Kasumi-1 (cell line): ENCODE data around the gene CERS6.
A peak's percentile ranks its signal among the peaks of the same experiment; 100 is the strongest.
"Not testable (repeated sequence)": the region's sequence is repeated elsewhere in the genome, so short reads cannot be mapped to it uniquely, and the experiment has no call there.

Source experiments
- DNase-seq, 2 experiments: peaks; one replicate each; lab custom pipeline; 2025; lab: John Stamatoyannopoulos, UW

The CERS6 gene

DNA sequence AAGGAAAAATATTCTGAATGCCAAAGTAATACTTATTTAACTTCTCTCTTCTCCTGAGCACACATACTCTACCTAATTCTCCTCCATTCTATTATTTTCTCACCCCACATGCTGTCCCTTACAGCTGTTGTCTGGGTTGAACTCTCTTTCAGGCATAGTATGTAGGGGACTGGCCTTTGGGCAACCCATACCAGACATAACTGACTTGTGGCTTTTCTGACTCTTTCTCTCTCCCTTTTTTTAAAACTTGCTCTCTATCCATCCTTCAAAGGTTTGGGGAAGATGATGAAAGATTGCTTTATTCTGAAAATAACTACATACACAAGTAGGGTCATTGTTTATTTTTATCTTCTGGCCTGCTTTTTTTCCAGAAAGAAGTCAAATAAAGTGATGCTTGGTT is 276.4 kb downstream of the CERS6 start:
- no peak for DNase-seq

DNA sequence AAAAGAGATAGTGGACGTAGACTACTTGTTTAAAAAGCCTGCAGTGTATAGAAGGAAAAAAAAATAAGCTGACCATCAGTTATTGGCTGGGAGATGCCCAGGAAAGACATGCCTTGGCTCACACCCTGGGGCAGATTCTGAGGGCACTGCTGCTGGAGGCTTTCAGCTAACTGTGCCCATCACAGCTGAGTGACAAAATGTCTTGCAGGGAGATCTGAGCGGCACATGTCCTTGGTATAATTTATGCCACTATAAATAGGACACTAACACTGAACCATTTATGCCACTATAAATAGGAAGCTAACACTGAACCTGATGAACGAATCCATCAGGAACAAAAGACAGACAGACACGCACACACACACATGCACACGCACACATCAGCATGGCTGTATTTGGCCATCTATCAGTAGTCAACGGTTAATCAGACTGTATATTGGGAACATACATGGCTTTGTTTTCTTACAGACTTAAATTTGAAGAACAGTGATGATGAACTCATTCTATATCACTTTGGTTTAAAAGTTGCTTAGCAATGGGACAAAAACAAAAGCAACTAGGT is 278.2 kb downstream of the CERS6 start:
- DNase-seq = no peak

DNA sequence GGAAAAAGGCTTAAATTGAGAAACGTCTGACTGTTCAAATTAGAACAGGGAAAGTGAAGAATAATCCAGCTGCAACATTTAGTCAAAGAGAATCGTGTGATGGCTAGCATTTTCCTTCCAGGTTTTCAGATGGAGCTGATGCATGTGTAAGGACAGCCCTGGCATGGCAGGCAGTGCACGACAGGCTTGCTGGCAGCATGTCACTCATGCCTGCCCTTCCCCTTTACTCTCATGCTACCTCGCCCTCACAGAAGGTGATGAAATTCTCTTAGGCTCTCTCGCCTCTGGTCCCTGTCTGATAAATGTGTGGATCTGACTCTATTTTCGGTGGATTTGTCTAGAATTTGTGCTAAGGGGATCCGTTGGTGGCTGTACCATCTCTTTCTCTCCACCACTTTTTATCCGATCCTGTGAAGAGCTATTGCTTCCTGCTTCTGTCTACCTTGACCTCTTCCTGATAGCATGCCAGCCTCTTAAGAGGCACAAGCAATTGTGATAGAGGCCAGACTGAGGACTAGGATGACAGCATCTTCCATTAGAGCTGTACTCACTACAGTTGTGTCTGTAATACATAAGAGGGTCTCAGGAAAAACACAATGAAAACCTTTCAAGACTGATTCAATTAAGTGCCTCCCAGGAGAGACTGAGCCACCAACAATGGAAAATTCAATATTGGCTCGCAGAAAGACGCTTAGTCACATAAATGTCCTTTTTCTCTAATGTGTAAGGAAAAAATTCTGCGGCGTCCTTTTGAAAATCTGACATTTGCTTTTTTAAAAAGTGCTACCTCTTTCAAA is 280.8 kb downstream of the CERS6 start:
- no peak for DNase-seq

DNA sequence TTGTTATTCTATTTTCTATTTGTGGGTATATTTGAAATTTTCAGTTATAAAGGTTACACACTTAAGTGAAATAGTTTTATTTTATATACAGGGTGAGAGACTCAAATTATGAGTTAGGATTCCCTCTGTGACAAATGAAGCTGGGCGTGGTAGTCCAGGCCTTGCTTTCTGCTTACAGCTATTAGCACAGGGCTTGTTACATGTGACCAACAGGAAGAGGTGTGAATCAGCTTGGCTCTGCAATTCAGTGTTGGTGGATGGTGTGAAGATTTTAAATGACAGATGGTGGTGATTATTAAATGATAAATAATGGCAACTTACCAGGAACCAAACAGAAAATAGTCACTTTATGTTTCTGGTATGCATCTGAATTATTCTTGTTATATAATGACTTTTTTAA is 282.0 kb downstream of the CERS6 start:
- DNase-seq = no peak

DNA sequence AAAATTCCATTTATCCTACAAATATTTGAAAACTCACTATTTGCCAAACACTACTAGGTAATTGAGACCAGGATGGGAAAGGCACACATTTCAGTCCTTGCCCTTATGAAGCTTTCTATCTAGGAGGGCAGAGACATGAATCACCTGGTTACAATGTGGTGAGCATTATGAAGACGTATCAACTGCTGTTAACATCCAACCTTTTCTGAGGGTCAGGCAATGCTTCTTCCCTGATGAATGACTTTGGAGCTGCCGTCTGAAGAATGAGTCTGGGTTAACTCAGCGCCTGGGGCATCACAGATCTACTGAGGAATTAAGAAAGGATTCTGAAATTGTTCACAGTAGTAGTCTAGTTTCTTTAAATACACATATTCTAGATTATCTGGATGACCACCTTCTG is 284.3 kb downstream of the CERS6 start:
- no peak for DNase-seq

DNA sequence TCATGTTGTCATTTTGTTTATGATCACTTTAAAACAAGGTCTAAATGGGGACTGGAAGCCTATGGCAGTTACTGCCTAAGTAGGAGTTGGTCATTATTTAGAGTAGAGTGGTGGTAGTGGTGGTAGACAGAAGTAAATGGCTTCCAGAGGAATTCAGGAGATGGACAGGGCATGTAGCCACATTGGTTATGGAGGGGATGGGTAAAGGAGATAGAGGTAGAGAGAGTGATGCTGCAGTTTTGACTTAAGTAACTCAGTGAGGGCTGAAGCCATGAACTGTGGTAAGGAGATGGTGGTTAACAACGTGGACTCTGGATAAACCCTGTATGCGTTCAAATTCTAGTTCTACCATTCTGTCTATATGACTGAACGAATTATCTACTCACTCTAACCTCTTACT is 284.7 kb downstream of the CERS6 start:
- DNase-seq = no peak

DNA sequence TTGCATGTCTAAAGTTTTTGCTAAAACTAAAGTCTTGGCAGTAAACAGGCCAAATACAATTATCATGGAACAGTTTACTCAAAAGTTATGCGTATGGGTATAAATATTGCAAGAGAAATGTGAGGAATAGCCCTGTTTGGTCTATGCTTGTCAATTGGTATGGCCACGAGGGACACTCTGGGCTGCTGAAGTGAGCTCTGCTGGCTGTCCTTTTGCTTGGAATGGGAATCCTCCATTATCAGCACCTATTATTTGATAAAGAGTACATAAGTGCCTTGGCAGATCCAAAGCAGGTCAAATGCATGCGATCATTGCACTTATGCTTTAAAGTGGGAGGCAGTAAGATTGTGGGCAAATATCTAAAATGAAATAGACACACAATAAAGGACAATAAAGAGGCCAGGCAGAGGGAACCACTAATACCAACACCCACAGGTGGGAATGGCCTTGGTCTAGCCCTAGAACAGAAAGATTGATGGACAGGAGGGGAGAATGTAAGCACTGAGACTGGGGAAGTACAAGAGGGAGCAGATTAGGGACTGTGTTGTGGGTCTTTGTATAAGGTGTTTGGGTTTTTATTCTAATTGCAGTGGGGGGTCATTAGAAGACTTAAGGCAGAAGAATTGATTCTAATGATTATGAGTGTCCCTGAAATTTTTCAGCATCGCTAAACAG is 286.3 kb downstream of the CERS6 start:
- DNase-seq = no peak

DNA sequence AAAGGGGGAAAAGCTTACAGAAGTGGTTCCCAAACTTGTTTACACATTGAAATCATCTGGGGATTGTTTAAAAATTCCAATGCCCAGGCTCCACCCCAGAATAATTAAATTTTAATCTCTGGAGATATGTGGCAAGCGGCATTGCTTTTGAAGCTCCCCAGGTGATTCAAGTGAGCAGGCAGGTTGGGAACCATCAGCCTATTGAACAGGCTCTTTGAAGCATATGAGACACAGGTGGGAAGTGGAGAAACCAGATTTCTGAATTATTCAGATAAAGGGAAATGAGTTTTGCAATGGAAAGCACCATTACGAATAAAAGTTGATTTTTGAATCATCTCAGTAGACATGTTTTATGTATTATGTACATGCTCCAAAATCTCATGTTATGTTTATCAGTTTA is 288.8 kb downstream of the CERS6 start:
- DNase-seq = no peak

DNA sequence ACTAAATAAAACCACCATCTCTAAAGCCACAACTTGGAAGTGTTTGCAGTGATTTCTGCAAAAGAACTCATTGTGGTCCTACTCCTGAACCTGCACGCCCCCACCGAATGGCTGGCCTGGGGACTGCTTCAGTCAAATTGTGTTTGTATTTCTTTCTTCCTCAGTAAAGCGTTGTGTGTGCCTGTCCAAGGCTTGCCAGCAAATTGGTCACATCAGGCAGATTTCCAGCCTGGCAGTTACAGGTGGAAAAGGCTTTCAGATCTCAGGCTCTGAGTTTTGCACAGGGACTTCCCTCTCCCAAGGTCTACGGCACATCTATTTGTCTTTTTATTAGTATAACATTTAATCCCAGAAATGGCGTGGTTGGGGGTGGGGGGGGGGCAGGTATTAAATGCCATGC is 292.4 kb downstream of the CERS6 start:
- DNase-seq = no peak

DNA sequence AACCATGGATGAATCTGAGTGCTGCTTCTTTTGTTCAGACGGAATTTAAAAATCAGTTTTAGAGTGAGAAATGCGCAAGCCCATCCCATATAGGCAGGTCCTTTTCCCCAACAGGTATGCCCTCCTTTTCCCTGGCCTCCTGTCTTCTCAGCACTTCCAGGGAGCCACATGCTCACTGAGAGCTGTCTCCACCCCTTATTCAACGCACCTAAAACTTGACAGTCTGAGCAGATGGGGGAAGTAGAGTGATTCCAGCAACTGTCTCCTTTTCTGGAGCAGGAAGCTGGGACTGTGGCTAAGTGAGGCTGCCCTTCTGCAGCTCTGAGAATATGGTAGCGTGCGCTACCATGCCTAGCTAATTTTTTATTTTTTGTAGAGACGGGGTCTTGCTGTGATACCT is 293.2 kb downstream of the CERS6 start:
- peak; percentile 60 to 67 for DNase-seq

DNA sequence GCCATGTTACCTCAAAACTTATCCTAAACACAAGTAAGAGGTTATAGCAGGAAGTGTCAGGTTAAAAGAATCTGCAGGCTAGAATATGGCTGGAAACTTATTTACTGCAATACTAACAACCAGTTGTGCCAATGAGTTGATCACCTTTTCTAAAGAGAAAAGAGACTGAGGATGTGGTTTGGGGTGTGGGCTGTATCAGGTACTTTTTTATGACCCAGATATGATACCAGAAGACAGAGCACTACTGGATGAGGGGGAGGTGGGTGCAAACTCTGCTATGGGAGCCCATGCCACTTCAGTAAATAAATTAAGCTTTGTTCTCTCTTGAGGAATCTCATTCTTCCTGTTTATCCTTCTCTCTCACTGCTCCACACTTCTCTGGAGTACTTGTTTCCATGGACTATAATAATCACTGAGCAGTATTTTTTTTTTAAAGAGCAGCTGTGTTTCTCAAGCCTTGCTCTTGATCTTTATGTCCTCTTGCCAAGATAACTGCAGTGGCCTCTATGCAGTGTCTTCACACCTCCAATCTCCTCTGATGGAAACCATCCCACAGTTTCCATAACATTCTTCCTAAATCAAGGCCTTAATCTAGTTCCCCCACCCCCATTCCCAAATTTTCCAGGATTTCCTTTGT is 295.1 kb downstream of the CERS6 start:
- DNase-seq = no peak

DNA sequence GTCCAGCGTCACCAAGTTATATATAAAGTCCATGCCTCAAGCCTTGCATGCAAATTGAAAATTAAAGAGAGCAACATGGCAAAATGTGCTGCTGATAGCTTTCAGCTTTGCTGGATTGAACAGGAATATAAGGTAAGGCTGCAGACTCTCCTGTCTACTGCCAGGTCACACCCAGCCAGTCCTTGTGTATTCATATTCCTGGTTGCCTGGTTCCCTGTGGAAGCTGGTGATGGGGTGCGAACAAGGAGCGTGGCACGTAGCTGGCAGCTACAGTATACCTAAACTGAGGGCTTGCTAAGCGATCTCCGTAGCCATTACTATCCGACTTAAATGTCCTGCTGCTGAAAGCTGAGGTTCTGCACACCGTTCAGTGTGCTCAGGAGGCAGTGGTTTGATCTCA is 296.3 kb downstream of the CERS6 start:
- no peak for DNase-seq

DNA sequence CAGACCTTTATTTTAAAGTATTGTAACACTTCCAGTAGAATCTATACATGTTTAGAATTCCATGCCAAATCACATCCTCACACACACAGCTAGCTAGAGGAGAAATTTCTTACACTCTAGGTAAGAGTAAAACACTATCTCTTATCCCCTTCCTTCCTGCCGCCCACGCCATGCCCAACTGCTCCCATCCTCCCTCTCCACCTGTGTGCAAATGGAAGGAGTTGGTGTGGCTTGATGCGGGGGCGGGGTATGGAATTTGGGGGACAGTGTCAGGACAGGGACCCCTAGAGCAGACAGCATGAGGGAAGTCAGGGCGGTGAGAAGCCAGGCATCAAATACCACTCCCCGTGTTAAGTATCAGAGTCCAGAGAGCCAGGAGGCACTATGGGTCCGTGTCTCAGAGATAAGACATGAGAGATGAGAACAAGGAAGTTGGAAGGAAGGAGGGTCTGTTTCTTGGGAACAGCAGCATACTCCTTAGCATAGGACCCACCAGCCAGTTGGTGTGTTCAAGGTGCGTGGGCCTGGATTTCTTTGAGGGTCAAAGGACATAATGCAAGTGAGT is 297.8 kb downstream of the CERS6 start:
- no peak for DNase-seq

DNA sequence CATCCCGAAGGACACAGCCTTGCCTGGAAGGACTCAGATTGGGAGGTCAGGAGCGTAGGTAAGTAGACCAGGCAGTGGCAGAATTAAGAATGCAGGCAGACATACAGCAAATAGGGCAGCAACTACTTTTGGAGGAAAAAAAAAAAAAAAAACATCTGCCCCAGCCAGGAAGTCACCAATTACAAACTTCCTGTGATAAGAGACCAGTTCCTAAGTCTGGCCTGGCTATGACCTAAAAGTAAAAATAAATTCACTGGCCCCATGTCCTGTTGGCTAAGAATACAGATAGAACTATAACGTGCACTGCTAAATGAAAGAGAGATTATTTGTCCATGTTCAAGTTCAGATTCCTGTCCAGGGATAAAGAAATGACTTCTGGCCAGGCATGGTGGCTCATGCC is 301.2 kb downstream of the CERS6 start:
- peak; percentile 58 to 74 for DNase-seq

DNA sequence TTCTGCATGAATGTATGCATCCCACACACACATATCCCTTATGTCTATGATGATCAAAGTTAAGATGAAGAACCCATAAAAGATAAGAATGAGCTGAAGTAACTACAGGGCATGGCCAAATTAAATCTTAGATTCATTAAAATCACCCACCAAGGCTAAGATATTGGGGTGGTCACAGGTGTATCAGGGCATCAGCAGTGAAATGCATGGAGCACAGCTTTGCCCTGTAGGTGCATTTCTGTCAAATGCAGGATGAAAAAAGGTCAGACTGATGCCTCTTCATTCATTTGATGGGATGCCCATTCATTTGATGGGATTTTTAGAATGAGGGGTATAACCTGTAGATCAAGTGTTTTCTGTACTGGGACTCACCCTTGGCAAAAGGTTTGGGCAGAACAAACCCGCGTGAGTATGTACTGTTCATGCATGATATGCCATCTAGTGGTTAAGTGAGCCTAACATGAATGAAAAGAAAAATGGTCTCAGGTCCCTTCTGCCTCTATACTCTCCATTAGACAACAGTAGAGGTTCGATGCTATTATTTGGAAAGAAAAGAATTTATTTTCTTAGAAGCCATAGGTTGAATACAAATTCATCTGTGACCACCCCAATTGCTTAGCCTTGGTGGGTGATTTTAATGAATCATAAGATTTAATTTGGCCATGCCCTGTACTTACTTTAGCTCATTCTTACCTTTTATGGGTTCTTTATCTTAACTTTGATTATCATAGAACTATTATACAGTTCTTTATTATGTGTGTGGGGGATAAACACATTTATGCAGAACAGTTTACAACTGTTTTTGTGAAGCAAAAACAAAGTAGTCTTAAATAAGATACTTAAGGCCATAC is 303.1 kb downstream of the CERS6 start:
- peak; percentile 83 to 85 for DNase-seq

DNA sequence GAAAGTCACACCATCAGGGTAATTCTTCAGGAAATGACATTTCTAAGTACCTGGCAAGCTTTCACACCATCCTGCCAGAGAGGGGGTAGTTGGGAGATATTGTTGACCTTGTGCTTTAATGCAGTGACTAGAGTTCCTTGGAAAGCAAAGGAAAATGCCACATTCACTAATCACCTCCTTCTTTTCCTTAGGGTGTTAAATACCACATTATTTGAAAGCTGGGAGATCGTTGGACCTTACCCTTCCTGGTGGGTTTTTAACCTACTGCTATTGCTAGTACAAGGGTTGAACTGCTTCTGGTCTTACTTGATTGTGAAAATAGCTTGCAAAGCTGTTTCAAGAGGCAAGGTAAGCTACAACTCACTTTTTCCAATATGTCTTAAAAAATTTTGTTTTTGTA is 309.3 kb downstream of the CERS6 start:
- no peak for DNase-seq

DNA sequence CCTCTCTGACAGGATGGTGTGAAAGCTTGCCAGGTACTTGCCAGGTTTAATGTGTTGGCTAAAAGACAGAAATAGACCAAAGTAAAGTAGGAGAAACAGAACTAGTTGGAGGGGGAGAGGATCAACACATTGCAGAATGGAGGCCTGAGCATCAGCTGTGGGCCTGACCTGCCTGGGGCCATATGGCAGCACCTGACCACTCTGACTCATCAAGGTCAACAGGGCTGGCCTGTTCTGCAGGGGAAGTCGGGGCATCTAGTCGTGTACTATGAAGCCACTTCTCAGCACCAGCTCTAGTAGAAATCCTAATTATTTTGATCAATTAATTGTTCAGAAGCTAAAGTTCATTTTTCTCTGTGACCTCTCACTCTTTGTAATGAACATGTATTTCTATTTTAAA is 310.5 kb downstream of the CERS6 start:
- no peak for DNase-seq

DNA sequence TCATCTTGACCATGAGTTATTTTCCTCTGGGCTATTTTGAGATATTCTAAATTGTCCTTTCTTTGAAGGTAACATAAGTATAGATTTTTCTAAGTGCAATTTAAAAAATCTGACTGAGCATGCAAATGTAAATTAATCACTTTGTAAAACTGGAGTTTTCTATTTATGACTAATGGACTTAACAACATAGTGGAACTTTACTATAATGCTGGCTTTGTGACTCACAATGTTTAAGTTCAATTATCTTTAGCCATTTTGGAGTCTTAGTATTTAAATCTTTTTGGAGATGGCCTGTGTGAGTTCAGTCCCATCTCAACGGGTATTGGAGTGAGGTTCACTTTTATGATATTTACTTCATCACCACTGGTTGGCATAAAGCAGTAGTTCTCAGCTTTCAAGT is 311.2 kb downstream of the CERS6 start:
- no peak for DNase-seq

DNA sequence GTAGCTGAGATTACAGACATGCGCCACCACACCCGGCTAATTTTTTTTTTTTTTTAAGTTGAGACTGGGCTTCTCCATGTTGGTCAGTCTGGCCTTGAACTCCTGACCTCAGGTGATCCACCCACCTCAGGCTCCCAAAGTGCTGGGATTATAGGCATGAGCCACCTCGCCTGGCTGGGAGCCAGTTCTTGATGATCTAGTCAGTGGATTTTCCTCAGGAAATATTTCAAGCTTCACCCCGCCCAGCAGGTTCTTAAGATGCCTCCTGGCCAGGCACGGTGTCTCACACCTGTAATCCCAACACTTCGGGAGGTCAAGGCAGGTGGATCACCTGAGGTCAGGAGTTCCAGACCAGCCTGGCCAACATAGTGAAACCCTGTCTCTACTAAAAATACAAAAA is 312.3 kb downstream of the CERS6 start:
- not testable (repeated sequence) for DNase-seq

DNA sequence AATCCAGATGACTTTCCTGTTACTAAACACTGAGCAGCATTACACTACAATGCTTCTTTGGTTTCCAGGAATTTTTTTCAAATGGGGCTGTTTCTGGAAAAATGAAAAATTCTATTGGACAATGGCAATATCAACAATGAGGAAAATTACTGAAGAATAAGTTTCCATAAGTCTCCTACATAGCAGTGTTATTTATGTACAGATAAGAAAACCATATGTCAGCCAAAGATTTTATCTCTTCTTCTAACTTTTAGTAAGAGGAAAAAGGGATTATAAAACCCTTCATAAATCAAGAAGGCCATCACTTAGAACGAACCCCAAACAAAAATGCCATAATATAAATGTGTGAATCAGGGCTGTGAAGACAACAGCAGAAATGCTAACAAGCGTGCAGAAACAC is 314.7 kb downstream of the CERS6 start:
- no peak for DNase-seq

DNA sequence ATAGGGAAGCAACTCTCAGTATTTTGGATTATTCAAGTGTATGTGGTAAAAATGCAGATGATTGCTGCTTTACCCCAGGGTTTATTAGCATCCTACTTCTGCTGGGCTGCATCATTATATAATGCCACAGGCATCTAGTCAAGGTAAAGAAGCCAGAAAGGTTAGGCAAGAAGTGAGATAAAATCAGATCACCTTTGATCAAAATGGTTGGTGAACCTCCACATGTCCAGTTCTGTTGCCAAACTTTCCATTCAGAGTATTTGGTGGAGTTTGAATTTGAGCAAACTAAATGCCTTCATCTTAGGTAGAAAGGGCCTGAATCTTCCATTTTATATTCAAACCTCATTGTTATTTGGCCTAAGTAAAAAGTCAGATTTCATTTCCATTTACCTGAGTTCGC is 316.6 kb downstream of the CERS6 start:
- DNase-seq = no peak

DNA sequence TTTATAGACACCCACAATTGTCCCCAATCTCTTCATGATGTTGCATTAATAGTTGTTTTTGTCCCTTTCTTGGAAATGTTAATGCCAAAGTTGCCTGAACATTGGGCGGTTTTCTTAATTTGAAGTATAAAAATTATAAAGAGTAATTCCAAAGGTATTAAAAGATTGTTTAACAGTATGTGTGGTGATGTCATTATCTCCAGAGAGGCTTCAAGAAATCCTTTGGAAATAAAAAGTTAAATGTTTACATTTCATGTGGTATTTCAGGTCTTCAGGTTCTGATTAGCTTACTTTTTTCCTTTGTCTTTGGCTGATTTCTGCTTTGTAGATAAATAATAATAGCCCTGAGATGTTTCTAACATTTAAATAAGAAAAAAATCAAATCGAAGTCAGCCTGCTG is 317.1 kb downstream of the CERS6 start:
- DNase-seq = no peak
